A673 (cell line): ENCODE results near the gene ADK. TPM values are rescaled to one million over a fixed set of nuclear protein-coding genes. Genes with fewer than 3 reads are reported as not detected.

ENCODE experiments used
- BruUV-seq: library from RNA; stranded (reverse); fragments of 400-500 nt; replicated peaks from 2 replicates; lab custom pipeline; 2021; lab: Mats Ljungman, UMichigan
- CTCF ChIA-PET: fragments of 300-600 bp; sonication (Branson Sonifier 250); formaldehyde crosslinking; loops from one replicate; lab custom pipeline; 2022; ENCODE audit warnings: antibody characterized with exemption; lab: Charles Lee
- POLR2A ChIA-PET: fragments of 300-600 bp; sonication (Branson Sonifier 250); formaldehyde crosslinking; loops from one replicate; lab custom pipeline; 2022; ENCODE audit warnings: antibody characterized with exemption; ENCODE audit not compliant: low non-redundant PET; lab: Charles Lee
- DNase-seq: peaks from one replicate; pipeline ENCODE4 v3.0.0-alpha.2; 2015; ENCODE audit warnings: low spot score
- H3K27ac ChIP-seq: fragments of 200-600 bp; sonication (generic); 2 replicates; pipeline ENCODE4 v1.5.1; 2016; ENCODE audit warnings: mixed run types, low read depth, mild to moderate bottlenecking, mixed read lengths, antibody characterized with exemption, low read length; ENCODE audit not compliant: poor library complexity, severe bottlenecking
- H3K27me3 ChIP-seq: fragments of 200-600 bp; sonication (generic); replicated peaks from 2 replicates; pipeline ENCODE4 v1.6.1; 2017; ENCODE audit warnings: mixed run types, low read depth, mild to moderate bottlenecking, mixed read lengths, antibody characterized with exemption, low read length; ENCODE audit not compliant: insufficient read depth, poor library complexity
- H3K36me3 ChIP-seq: fragments of 200-600 bp; sonication (generic); 2 replicates; pipeline ENCODE4 v1.6.1; 2016; ENCODE audit warnings: mixed run types, mild to moderate bottlenecking, mixed read lengths, antibody characterized with exemption, low read length; ENCODE audit not compliant: insufficient read depth, poor library complexity, severe bottlenecking
- H3K4me1 ChIP-seq: fragments of 200-600 bp; sonication (generic); 2 replicates; pipeline ENCODE4 v1.6.1; 2017; ENCODE audit warnings: mixed run types, mild to moderate bottlenecking, mixed read lengths, antibody characterized with exemption, low read length; ENCODE audit not compliant: insufficient read depth, poor library complexity, severe bottlenecking
- H3K4me3 ChIP-seq: fragments of 200-600 bp; sonication (generic); 2 replicates; pipeline ENCODE4 v1.5.1; 2016; ENCODE audit warnings: low read depth, mixed run types, mild to moderate bottlenecking, mixed read lengths, low read length; ENCODE audit not compliant: poor library complexity, severe bottlenecking
- H3K9me3 ChIP-seq: fragments of 200-600 bp; sonication (generic); 2 replicates; pipeline ENCODE4 v1.6.1; 2016; ENCODE audit warnings: mixed run types, low read depth, mild to moderate bottlenecking, mixed read lengths, antibody characterized with exemption, low read length; ENCODE audit not compliant: poor library complexity, severe bottlenecking
- EZH2 ChIP-seq: fragments of 200-600 bp; sonication (generic); IDR thresholded peaks from 2 replicates; pipeline ENCODE4 v1.6.1; 2017; ENCODE audit warnings: borderline replicate concordance, low read depth, mild to moderate bottlenecking, mixed read lengths, antibody characterized with exemption, low read length; ENCODE audit not compliant: poor library complexity, severe bottlenecking
- intact Hi-C: fragments of 100-400 bp; cut with micrococcal nuclease; formaldehyde crosslinking; loops from one replicate; pipeline ENCODE4 v1.10.0; 2022; ENCODE audit not compliant: unreplicated experiment
- total RNA-seq: library from RNA; stranded (reverse); gene quantifications from 2 replicates; pipeline ENCODE4 v1.2.3, GENCODE V29; 2021
- TF ChIP-seq, protein P1 (sequence below): fragments of 300-800, 200-600 bp; sonication (generic); conservative IDR thresholded peaks from 2 replicates; pipeline ENCODE4 v1.5.1; 2017; ENCODE audit warnings: low read depth, mild to moderate bottlenecking, antibody characterized with exemption, low read length, moderate library complexity, mixed read lengths

The ADK gene
- total RNA-seq, 1 experiment from 2014 or later, result 49.0 TPM

DNA sequence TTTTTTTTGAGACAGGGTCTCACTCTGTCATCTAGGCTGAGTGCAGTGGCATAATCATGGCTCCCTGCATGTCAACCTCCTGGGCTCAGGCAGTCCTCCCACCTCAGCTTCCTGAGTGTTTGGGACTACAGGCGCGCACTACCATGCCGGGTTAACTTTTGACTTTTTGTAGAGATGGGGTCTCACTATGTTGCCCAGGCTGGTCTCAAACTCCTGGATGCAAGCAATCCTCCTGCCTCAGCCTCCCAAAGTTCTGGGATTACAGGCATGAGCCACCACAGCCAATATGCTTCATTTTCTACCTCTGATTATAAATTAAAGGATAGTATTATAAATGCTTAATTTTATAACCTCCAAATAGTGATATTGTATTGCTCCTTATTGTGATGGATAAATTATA lies 121.3 kb downstream of the ADK start:
- intact Hi-C loops, result no loop called here
- H3K27ac ChIP-seq, result no peak overlapping the region
- no TSS peak for BruUV-seq
- no peak overlapping the region for H3K4me3 ChIP-seq
- no peak for DNase-seq
- H3K27me3 ChIP-seq, result no peaks in the 10 kb centered on the region
- no peak for TF ChIP-seq EZH2
- TF ChIP-seq, protein P1, sequence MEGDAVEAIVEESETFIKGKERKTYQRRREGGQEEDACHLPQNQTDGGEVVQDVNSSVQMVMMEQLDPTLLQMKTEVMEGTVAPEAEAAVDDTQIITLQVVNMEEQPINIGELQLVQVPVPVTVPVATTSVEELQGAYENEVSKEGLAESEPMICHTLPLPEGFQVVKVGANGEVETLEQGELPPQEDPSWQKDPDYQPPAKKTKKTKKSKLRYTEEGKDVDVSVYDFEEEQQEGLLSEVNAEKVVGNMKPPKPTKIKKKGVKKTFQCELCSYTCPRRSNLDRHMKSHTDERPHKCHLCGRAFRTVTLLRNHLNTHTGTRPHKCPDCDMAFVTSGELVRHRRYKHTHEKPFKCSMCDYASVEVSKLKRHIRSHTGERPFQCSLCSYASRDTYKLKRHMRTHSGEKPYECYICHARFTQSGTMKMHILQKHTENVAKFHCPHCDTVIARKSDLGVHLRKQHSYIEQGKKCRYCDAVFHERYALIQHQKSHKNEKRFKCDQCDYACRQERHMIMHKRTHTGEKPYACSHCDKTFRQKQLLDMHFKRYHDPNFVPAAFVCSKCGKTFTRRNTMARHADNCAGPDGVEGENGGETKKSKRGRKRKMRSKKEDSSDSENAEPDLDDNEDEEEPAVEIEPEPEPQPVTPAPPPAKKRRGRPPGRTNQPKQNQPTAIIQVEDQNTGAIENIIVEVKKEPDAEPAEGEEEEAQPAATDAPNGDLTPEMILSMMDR, result no peak
- H3K9me3 ChIP-seq, result no peaks in the 10 kb centered on the region
- POLR2A ChIA-PET, result interaction anchor here (0.6 kb wide), 1 partner anchor 161 kb away, joined by 3 read pairs; no protein-coding TSS in a partner anchor
- H3K36me3 ChIP-seq, result no peaks in the 10 kb centered on the region
- CTCF ChIA-PET, result no interaction called here
- H3K4me1 ChIP-seq, result peaks cover 8% of the 10 kb centered on the region

DNA sequence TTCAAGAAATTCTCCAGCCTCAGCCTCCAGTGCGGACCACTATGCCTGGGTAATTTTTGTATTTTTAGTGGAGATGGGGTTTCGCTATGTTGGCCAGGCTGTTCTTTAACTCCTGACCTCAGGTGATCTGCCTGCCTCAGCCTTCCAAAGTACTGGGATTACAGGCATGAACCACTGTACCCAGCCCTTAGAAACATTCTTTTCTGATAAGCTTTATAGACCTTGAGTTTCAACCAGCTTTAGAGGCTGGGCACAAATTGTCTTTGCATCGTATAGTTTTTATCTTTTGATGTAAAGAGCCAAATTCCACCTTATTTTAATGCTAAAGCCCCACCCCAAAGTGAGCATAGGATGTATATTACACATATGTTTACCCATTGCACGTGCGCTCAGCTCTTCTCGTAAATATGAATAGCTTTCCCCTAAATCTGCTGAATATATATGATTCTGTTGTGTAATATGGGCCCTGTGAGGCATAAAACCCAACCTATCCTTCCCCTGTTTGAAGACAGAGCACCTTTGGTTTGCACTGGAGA lies 124.8 kb downstream of the ADK start:
- no peak for DNase-seq
- peaks cover 8% of the 10 kb centered on the region for H3K4me1 ChIP-seq
- POLR2A ChIA-PET, result interaction anchor here (0.6 kb wide), 1 partner anchor 9 kb away, joined by 3 read pairs; no protein-coding TSS in a partner anchor
- no peak overlapping the region for H3K27ac ChIP-seq
- CTCF ChIA-PET, result no interaction called here
- H3K9me3 ChIP-seq, result no peaks in the 10 kb centered on the region
- TF ChIP-seq, protein P1, result no peak
- no peak for TF ChIP-seq EZH2
- H3K4me3 ChIP-seq, result no peak overlapping the region
- BruUV-seq, result no TSS peak
- intact Hi-C loops, result no loop called here
- H3K27me3 ChIP-seq, result no peaks in the 10 kb centered on the region
- no peaks in the 10 kb centered on the region for H3K36me3 ChIP-seq

DNA sequence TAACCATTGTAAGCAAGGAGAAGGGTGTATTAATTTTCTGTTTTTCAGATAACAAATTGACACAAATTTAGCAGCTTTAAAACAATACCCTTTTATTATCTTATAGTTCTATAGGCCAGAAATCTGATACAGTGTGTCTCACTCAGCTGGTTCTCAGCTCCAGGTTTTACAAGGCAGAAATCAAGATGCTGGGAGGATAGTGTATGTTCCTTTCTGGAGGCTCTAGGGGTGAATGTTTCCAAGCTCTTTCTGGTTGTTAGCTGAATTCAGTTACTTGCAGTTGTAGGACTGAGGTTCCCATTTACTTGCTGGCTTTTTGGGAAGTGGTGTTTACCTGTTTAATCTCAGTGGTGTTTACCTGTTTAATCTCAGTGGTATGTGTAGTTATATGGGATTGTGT lies 125.4 kb downstream of the ADK start:
- ChIA-PET POLR2A (interaction anchor here (0.6 kb wide), 2 partner anchors 8 to 770 kb away, joined by 3 read pairs; no protein-coding TSS in a partner anchor), CTCF (no interaction called here)
- intact Hi-C loops, result no loop called here
- Histone ChIP-seq H3K4me3 (no peak overlapping the region), H3K27me3 (no peaks in the 10 kb centered on the region), H3K9me3 (no peaks in the 10 kb centered on the region), H3K36me3 (no peaks in the 10 kb centered on the region), H3K27ac (no peak overlapping the region), H3K4me1 (peaks cover 8% of the 10 kb centered on the region)
- TF ChIP-seq, protein P1, result no peak
- no peak for TF ChIP-seq EZH2
- no peak for DNase-seq
- BruUV-seq, result no TSS peak
